ENCODE measurements around the gene ARPC1A. TPM values are rescaled to one million over a fixed set of nuclear protein-coding genes. Genes with fewer than 3 reads are reported as not detected.
A peak's percentile ranks its signal among the peaks of the same experiment; 100 is the strongest.
"Not testable (repeated sequence)": the region's sequence is repeated elsewhere in the genome, so short reads cannot be mapped to it uniquely, and the experiment has no call there.

Gene ARPC1A
- total RNA-seq, 2 donors from 2014 or later = 150 to 154 TPM

DNA sequence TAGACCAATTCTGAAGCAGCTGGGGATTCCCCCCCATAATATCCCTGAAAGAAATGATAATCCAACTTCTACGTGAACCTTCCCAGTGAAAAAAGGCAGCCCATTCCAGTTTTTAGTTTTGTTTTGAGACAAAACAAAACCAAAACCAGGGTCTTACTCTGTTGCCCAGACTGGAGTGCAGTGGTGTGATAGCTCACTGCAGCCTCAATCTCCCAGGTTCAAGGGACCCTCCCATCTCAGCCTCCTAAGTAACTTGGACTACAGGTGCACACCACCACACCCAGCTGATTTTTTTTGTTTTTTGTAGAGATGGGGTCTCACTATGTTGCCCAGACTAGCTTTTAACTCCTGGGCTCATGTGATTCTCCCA, 12.5 kb upstream of the ARPC1A start:
- H3K36me3 ChIP-seq (ENCODE audit: control insufficient read depth, insufficient read depth, low read length) = no peaks in the 10 kb centered on the region
- H3K36me3 Mint-ChIP-seq (ENCODE audit: low read depth) = peaks cover 3% of the 10 kb centered on the region
- no peak overlapping the region for H3K4me3 ChIP-seq (ENCODE audit: low read length)
- H3K27ac Mint-ChIP-seq = peak overlapping the region; percentile 52
- TF ChIP-seq, protein P1, sequence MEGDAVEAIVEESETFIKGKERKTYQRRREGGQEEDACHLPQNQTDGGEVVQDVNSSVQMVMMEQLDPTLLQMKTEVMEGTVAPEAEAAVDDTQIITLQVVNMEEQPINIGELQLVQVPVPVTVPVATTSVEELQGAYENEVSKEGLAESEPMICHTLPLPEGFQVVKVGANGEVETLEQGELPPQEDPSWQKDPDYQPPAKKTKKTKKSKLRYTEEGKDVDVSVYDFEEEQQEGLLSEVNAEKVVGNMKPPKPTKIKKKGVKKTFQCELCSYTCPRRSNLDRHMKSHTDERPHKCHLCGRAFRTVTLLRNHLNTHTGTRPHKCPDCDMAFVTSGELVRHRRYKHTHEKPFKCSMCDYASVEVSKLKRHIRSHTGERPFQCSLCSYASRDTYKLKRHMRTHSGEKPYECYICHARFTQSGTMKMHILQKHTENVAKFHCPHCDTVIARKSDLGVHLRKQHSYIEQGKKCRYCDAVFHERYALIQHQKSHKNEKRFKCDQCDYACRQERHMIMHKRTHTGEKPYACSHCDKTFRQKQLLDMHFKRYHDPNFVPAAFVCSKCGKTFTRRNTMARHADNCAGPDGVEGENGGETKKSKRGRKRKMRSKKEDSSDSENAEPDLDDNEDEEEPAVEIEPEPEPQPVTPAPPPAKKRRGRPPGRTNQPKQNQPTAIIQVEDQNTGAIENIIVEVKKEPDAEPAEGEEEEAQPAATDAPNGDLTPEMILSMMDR (conservative IDR thresholded peaks at IDR 0.05) = peak; percentile 6
- 91% methylated on average over 1 of the region's 1 CpG; no CpG with 5 or more reads in 1 of the 2 experiments for WGBS, 2 experiments (ENCODE audit: insufficient coverage in 1 of 2, insufficient read length in 1 of 2)
- H3K27me3 ChIP-seq (ENCODE audit: control insufficient read depth, insufficient read depth, low read length, poor library complexity, severe bottlenecking) = no peaks in the 10 kb centered on the region
- no peaks in the 10 kb centered on the region for H3K27me3 Mint-ChIP-seq (ENCODE audit: insufficient read depth)
- H3K4me1 ChIP-seq (ENCODE audit: control insufficient read depth, insufficient read depth, low read length) = peaks cover 4% of the 10 kb centered on the region
- H3K9me3 ChIP-seq (ENCODE audit: control insufficient read depth, low read length) = peaks cover 8% of the 10 kb centered on the region
- H3K4me3 Mint-ChIP-seq = no peak overlapping the region
- H3K27ac ChIP-seq (ENCODE audit: low read depth, low read length) = no peak overlapping the region
- H3K4me1 Mint-ChIP-seq = peaks cover 11% of the 10 kb centered on the region
- no peak for DNase-seq
- H3K9ac ChIP-seq (ENCODE audit: extremely low read depth, low read length, poor library complexity, severe bottlenecking) = no peak overlapping the region
- H3K9me3 Mint-ChIP-seq = peaks cover 9% of the 10 kb centered on the region

DNA sequence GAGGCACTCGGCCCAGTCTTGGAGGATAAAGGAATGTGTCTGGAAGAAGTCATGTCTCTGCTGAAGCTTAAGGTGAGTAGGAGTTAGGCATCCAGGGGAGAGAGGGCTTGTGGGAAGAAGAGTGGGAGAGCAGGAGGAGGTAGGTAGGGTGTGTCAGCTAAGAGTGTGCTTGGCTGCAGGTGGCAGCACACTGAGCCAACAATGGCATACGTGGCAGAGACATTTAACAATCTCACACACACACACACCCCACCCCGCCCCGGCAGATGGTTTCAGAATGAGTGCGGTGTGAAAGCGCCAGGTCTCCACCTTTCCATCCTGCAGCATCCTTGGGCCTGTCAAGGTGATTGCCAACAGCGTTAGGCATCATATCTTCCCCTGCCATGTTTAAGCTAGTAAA, 11.2 kb upstream of the ARPC1A start:
- Histone ChIP-seq H3K27ac (ENCODE audit: low read depth, low read length) (no peak overlapping the region), H3K36me3 (ENCODE audit: control insufficient read depth, insufficient read depth, low read length) (no peaks in the 10 kb centered on the region), H3K9ac (ENCODE audit: extremely low read depth, low read length, poor library complexity, severe bottlenecking) (no peak overlapping the region), H3K9me3 (ENCODE audit: control insufficient read depth, low read length) (peaks cover 8% of the 10 kb centered on the region), H3K4me1 (ENCODE audit: control insufficient read depth, insufficient read depth, low read length) (peaks cover 4% of the 10 kb centered on the region), H3K27me3 (ENCODE audit: control insufficient read depth, insufficient read depth, low read length, poor library complexity, severe bottlenecking) (no peaks in the 10 kb centered on the region), H3K4me3 (ENCODE audit: low read length) (no peak overlapping the region)
- Mint-ChIP-seq H3K36me3 (ENCODE audit: low read depth) (peaks cover 3% of the 10 kb centered on the region), H3K27ac (peak overlapping the region; percentile 11), H3K27me3 (ENCODE audit: insufficient read depth) (no peaks in the 10 kb centered on the region), H3K4me1 (peaks cover 14% of the 10 kb centered on the region), H3K9me3 (peaks cover 8% of the 10 kb centered on the region), H3K4me3 (no peak overlapping the region)
- TF ChIP-seq, protein P1 (conservative IDR thresholded peaks at IDR 0.05) = no peak
- no peak for DNase-seq
- 92 to 94% methylated on average over 5 to 7 of the region's 7 CpGs for WGBS, 2 experiments (ENCODE audit: insufficient coverage in 1 of 2, insufficient read length in 1 of 2)

- H3K27me3 Mint-ChIP-seq (ENCODE audit: insufficient read depth) = no peaks in the 10 kb centered on the region
- no peak overlapping the region for H3K4me3 Mint-ChIP-seq
- H3K9me3 Mint-ChIP-seq = no peaks in the 10 kb centered on the region
- Histone ChIP-seq H3K9ac (ENCODE audit: extremely low read depth, low read length, poor library complexity, severe bottlenecking) (no peak overlapping the region), H3K27me3 (ENCODE audit: control insufficient read depth, insufficient read depth, low read length, poor library complexity, severe bottlenecking) (no peaks in the 10 kb centered on the region), H3K27ac (ENCODE audit: low read depth, low read length) (no peak overlapping the region), H3K4me1 (ENCODE audit: control insufficient read depth, insufficient read depth, low read length) (peaks cover 6% of the 10 kb centered on the region), H3K36me3 (ENCODE audit: control insufficient read depth, insufficient read depth, low read length) (no peaks in the 10 kb centered on the region), H3K4me3 (ENCODE audit: low read length) (no peak overlapping the region), H3K9me3 (ENCODE audit: control insufficient read depth, low read length) (no peaks in the 10 kb centered on the region)
- H3K27ac Mint-ChIP-seq = peak overlapping the region; percentile 42
- TF ChIP-seq, protein P1 (conservative IDR thresholded peaks at IDR 0.05) = no peak
- peaks cover 30% of the 10 kb centered on the region for H3K4me1 Mint-ChIP-seq
- H3K36me3 Mint-ChIP-seq (ENCODE audit: low read depth) = no peaks in the 10 kb centered on the region
- WGBS, 2 experiments (ENCODE audit: insufficient coverage in 1 of 2, insufficient read length in 1 of 2) = 46 to 51% methylated on average over 3 to 4 of the region's 4 CpGs
- no peak for DNase-seq
Observed at GRCh38 chr7:99320371-99320770, 5.3 kb upstream of the ARPC1A start.

DNA sequence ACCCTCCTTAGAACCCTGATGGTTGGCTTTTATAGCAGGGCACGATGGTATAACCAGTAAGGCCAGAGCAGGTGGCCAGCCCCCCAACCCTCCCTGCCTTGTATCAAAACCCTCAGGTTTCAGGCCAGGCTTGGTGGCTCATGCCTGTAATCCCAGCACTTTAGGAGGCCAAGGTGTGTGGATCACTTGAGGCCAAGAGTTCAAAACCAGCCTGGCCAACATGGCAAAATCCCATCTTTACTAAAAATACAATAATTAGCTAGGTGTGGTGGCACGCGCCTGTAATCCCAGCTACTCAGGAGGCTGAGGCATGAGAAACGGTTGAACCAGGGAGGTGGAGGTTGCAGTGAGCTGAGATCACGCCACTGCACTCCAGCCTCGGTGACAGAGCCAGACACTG, 3.0 kb upstream of the ARPC1A start:
- H3K4me3 ChIP-seq (ENCODE audit: low read length); H3K36me3 ChIP-seq (ENCODE audit: control insufficient read depth, insufficient read depth, low read length); H3K27me3 Mint-ChIP-seq (ENCODE audit: insufficient read depth); H3K9me3 Mint-ChIP-seq; H3K27ac ChIP-seq (ENCODE audit: low read depth, low read length); H3K4me3 Mint-ChIP-seq; H3K9me3 ChIP-seq (ENCODE audit: control insufficient read depth, low read length); H3K27ac Mint-ChIP-seq; H3K27me3 ChIP-seq (ENCODE audit: control insufficient read depth, insufficient read depth, low read length, poor library complexity, severe bottlenecking); DNase-seq; H3K4me1 ChIP-seq (ENCODE audit: control insufficient read depth, insufficient read depth, low read length); H3K9ac ChIP-seq (ENCODE audit: extremely low read depth, low read length, poor library complexity, severe bottlenecking); H3K36me3 Mint-ChIP-seq (ENCODE audit: low read depth): not testable (repeated sequence)
- WGBS, 2 experiments (ENCODE audit: insufficient coverage in 1 of 2, insufficient read length in 1 of 2) = 95 to 97% methylated on average over 6 of the region's 6 CpGs
- peaks cover 34% of the 10 kb centered on the region for H3K4me1 Mint-ChIP-seq
